Calu3 (cell line): ENCODE measurements around the gene ITK. TPM values are rescaled to one million over a fixed set of nuclear protein-coding genes. Genes with fewer than 3 reads are reported as not detected.

Experiments used
- BruUV-seq: library from RNA; stranded (reverse); fragments of 400-500 nt; replicated peaks from 2 replicates; lab custom pipeline; 2021; lab: Mats Ljungman, UMichigan
- CTCF ChIA-PET: fragments of 300-600 bp; sonication (Branson Sonifier 250); formaldehyde crosslinking; loops from one replicate; lab custom pipeline; 2022; ENCODE audit warnings: antibody characterized with exemption; lab: Charles Lee
- DNase-seq: peaks from one replicate; pipeline ENCODE4 v3.0.0; 2022
- H3K27ac Mint-ChIP-seq: one replicate; pipeline ENCODE4 v1.8.0; 2022; ENCODE audit warnings: mixed read lengths; ENCODE audit not compliant: unreplicated experiment
- H3K27me3 Mint-ChIP-seq: one replicate; pipeline ENCODE4 v1.8.0; 2022; ENCODE audit warnings: mixed read lengths; ENCODE audit not compliant: unreplicated experiment
- H3K36me3 Mint-ChIP-seq: one replicate; pipeline ENCODE4 v1.8.0; 2022; ENCODE audit warnings: mild to moderate bottlenecking, moderate library complexity, mixed read lengths; ENCODE audit not compliant: insufficient read depth, unreplicated experiment
- H3K4me1 Mint-ChIP-seq: one replicate; pipeline ENCODE4 v1.8.0; 2022; ENCODE audit warnings: mild to moderate bottlenecking, low read depth, mixed read lengths; ENCODE audit not compliant: unreplicated experiment
- H3K4me3 Mint-ChIP-seq: one replicate; pipeline ENCODE4 v1.8.0; 2022; ENCODE audit warnings: mild to moderate bottlenecking, low read depth, moderate library complexity, mixed read lengths; ENCODE audit not compliant: unreplicated experiment
- H3K9me3 Mint-ChIP-seq: one replicate; pipeline ENCODE4 v1.8.0; 2022; ENCODE audit warnings: low read depth, mixed read lengths; ENCODE audit not compliant: unreplicated experiment
- CTCF ChIP-seq: fragments of 200-600 bp; IDR thresholded peaks from one replicate; pipeline ENCODE4 v1.8.0; 2022; ENCODE audit warnings: antibody characterized with exemption; ENCODE audit not compliant: unreplicated experiment
- intact Hi-C: fragments of 100-400 bp; cut with micrococcal nuclease; formaldehyde crosslinking; loops from one replicate; pipeline ENCODE4 v1.10.0; 2022; ENCODE audit not compliant: unreplicated experiment
- total RNA-seq: library from RNA; stranded (reverse); gene quantifications from 2 replicates; pipeline ENCODE4 v1.2.3, GENCODE V29; 2022

ITK gene
- total RNA-seq, 1 experiment from 2014 or later: not detected

DNA sequence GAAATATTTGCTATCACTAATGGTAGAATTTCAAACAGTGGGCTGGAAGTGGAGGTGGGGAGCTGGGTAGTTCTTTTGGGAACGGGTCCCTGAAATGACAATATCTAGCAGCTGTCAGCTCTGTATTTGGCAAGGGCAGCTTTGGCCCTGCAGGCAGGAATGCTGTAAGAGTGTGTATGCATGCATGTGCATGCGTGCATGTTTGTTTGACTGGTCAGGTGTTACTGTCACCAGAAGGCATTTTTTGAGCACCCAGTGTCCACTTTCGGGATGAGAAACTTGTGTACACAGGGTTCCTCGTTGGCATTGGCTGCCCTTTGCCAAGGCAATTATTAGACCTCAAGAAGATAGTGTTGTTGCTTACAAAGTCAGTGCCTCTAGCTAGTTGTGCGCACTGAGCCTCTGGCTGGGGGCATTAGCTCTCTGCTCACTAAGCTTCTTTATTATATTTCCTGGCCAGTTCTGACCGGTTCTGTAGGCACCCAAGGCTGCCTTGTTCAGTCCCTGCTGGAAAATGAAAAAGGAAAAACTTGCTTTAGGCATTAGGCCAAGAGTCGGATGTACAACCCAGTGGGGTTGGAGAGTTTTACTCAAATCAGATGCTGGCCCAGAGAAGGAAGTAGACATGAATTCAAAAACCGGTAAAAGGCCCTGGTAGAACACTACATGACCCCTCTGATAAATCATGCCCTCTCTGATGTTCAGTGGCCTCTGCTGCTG is 87.3 kb downstream of the ITK start:
- no peak for TF ChIP-seq CTCF

GRCh38 chr5:157269165-157269671 is 88.6 kb downstream of the ITK start:
- Mint-ChIP-seq H3K9me3 (no peaks in the 10 kb centered on the region), H3K4me1 (peaks cover 23% of the 10 kb centered on the region), H3K36me3 (peaks cover 14% of the 10 kb centered on the region), H3K27me3 (no peaks in the 10 kb centered on the region), H3K4me3 (no peak overlapping the region), H3K27ac (no peak overlapping the region)
- CTCF ChIA-PET: no interaction called here
- intact Hi-C loops: loop anchor here (5.0 kb wide), 1 partner anchor 127 kb away; the partner anchor contains the start of gene MED7
- no peak for TF ChIP-seq CTCF
- DNase-seq: no peak
- no TSS peak for BruUV-seq

More for the DNA sequence above, 87.3 kb downstream of the ITK start:
- H3K9me3 Mint-ChIP-seq: no peaks in the 10 kb centered on the region
- H3K36me3 Mint-ChIP-seq: peaks cover 14% of the 10 kb centered on the region
- no peak overlapping the region for H3K27ac Mint-ChIP-seq
- TSS peak; percentile 20 for BruUV-seq
- intact Hi-C loops: loop anchor here (2.0 to 5.0 kb wide), 2 partner anchors 23 to 126 kb away; partner anchors contain the start of gene MED7
- H3K4me3 Mint-ChIP-seq: no peak overlapping the region
- no peaks in the 10 kb centered on the region for H3K27me3 Mint-ChIP-seq
- no peak for DNase-seq
- CTCF ChIA-PET: interaction anchor here (1.2 kb wide), 1 partner anchor 15 kb away, joined by 3 read pairs; no protein-coding TSS in a partner anchor
- peaks cover 17% of the 10 kb centered on the region for H3K4me1 Mint-ChIP-seq

DNA sequence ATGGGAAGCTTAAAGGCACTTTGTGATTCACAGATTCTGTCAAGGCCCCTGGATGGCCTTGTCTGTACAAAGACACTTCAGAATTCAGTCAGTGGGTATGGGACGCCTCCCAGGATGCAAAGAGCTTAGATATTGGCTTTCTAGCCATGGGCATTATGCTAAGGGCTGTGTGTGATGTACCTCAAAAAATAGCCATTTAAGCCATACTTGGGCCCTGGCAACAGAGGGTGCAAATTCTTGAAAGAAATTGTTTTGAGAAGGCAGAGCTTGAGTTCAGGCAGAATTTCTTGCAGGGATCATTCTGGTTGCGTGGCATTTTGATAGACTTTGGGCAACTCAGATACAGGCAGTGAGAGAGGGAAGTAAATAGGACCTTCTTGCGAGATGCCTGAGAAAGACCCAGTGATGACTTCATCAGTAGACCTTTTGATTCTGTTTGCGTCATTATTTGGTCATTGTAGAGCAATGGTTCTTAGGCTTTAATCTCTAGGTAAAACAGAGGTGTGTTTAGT is 89.2 kb downstream of the ITK start:
- CTCF ChIA-PET: no interaction called here
- Mint-ChIP-seq H3K36me3 (peaks cover 14% of the 10 kb centered on the region), H3K4me3 (no peak overlapping the region), H3K4me1 (peaks cover 23% of the 10 kb centered on the region), H3K9me3 (no peaks in the 10 kb centered on the region), H3K27me3 (no peaks in the 10 kb centered on the region), H3K27ac (no peak overlapping the region)
- TF ChIP-seq CTCF: no peak
- BruUV-seq: no TSS peak
- no peak for DNase-seq
- intact Hi-C loops: loop anchor here (5.0 kb wide), 1 partner anchor 128 kb away; the partner anchor contains the start of gene MED7

DNA sequence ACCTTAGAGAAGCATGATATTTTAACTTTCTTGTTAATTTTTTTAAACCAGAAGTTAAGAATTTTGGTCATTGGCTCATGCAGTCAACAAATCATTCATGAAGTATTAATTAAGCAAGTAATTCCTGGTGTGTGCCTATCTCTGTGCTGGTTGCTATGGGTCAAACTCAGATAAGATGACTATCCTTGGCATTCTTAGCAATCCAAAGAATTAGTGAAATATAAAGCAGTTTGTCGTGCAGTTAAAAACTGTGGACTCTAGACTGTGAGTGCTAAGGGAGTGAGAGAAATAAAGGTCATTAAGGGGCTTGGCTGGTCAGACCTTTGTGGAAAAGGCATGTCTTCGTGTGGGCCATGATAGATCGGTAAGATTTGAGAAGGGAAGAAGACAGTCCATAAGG is 90.1 kb downstream of the ITK start:
- BruUV-seq: no TSS peak
- H3K27ac Mint-ChIP-seq: no peak overlapping the region
- no peaks in the 10 kb centered on the region for H3K27me3 Mint-ChIP-seq
- peaks cover 9% of the 10 kb centered on the region for H3K36me3 Mint-ChIP-seq
- no peak for TF ChIP-seq CTCF
- H3K4me3 Mint-ChIP-seq: no peak overlapping the region
- H3K9me3 Mint-ChIP-seq: no peaks in the 10 kb centered on the region
- no peak for DNase-seq
- H3K4me1 Mint-ChIP-seq: peaks cover 23% of the 10 kb centered on the region
- intact Hi-C loops: no loop called here
- CTCF ChIA-PET: no interaction called here
